Measurements from ENCODE around the gene FAM13A.

DNA sequence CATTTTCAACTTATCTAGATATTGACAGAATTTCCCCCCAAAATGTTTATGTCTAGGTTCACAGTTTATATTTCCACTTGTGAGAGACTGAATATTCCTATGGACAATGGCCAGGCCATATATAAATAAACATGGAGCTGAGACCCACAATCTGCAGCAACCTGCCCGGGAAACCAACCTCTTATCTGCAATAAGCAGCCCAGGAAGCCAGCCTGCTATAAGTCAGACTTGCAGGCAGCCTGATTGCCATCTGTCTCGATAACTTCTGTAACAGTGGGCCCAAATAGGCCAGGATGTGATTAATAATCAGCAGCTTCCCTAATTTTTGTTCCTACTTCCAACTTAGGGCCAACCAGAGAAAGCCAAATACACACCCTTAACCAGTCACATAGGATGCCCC is 354.2 kb downstream of the FAM13A start:
- TF ChIP-seq CREB1 (IDR thresholded peaks at IDR 0.05) (no peak), RAD21 (IDR thresholded peaks at IDR 0.05 in 1 of 2, conservative IDR thresholded peaks at IDR 0.05 in 1 of 2; ENCODE audit: low read depth in 2 of 2, low read length in 2 of 2) (no peak), POLR2A (IDR thresholded peaks at IDR 0.05; ENCODE audit: control extremely low read depth in 1 of 2, low read depth in 2 of 2, low read length in 2 of 2) (no peak), ZNF274 (IDR thresholded peaks at IDR 0.05; ENCODE audit: borderline replicate concordance, extremely low read depth, low read length) (no peak), RXRA (IDR thresholded peaks at IDR 0.05; ENCODE audit: insufficient read depth, low read depth, low read length) (no peak), EZH2 (IDR thresholded peaks at IDR 0.05; ENCODE audit: low read depth, low read length, severe bottlenecking) (no peak), NANOG (IDR thresholded peaks at IDR 0.05; ENCODE audit: insufficient read depth, low read depth, low read length, poor library complexity, severe bottlenecking) (no peak), EP300 (IDR thresholded peaks at IDR 0.05; ENCODE audit: borderline replicate concordance in 1 of 2, low read depth in 2 of 2, low read length in 2 of 2) (no peak), CEBPB (IDR thresholded peaks at IDR 0.05; ENCODE audit: low read depth, low read length) (no peak)
- TF ChIP-seq, protein P1, sequence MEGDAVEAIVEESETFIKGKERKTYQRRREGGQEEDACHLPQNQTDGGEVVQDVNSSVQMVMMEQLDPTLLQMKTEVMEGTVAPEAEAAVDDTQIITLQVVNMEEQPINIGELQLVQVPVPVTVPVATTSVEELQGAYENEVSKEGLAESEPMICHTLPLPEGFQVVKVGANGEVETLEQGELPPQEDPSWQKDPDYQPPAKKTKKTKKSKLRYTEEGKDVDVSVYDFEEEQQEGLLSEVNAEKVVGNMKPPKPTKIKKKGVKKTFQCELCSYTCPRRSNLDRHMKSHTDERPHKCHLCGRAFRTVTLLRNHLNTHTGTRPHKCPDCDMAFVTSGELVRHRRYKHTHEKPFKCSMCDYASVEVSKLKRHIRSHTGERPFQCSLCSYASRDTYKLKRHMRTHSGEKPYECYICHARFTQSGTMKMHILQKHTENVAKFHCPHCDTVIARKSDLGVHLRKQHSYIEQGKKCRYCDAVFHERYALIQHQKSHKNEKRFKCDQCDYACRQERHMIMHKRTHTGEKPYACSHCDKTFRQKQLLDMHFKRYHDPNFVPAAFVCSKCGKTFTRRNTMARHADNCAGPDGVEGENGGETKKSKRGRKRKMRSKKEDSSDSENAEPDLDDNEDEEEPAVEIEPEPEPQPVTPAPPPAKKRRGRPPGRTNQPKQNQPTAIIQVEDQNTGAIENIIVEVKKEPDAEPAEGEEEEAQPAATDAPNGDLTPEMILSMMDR (IDR thresholded peaks at IDR 0.05; ENCODE audit: control extremely low read depth in 1 of 3, insufficient read depth in 1 of 3, low read depth in 1 of 3, low read length in 3 of 3) = no peak

Measured in H1 (cell line).